Ascending aorta (tissue), 2 donors: ENCODE results near the gene ADAMTS15. TPM values are rescaled to one million over a fixed set of nuclear protein-coding genes. Genes with fewer than 3 reads are reported as not detected.

Source experiments
- DNase-seq, 2 donors: peaks; one replicate each; pipeline ENCODE4 v3.0.0-alpha.2; 2019; ENCODE audit warnings: low spot score in 2 of 2
- H3K27ac ChIP-seq, 2 donors: fragments of 200-600 bp; sonication (generic); one replicate each; pipeline ENCODE4 v1.5.1; 2016 to 2017; ENCODE audit warnings: mild to moderate bottlenecking in 1 of 2
- H3K27me3 ChIP-seq: fragments of 200-600 bp; sonication (generic); one replicate; pipeline ENCODE4 v1.5.1; 2017
- H3K36me3 ChIP-seq, 2 donors: fragments of 200-600 bp; sonication (generic); one replicate each; pipeline ENCODE4 v1.5.1; 2016
- H3K4me1 ChIP-seq, 2 donors: fragments of 200-600 bp; sonication (generic); one replicate each; pipeline ENCODE4 v1.5.1; 2016 to 2017; ENCODE audit warnings: mild to moderate bottlenecking in 1 of 2
- H3K4me3 ChIP-seq, 2 donors: fragments of 200-600 bp; sonication (generic); one replicate each; pipeline ENCODE4 v1.5.1; 2016 to 2017; ENCODE audit warnings: mild to moderate bottlenecking in 1 of 2
- H3K9me3 ChIP-seq, 2 donors: fragments of 200-600 bp; sonication (generic); one replicate each; pipeline ENCODE4 v1.5.1; 2016
- intact Hi-C: fragments of 100-400 bp; cut with DNase I; formaldehyde crosslinking; loops from one replicate; pipeline ENCODE4 v1.15.1; 2023
- total RNA-seq: library from RNA; depleted of rRNA; stranded (reverse); fragments of >200 nt; gene quantifications from one replicate; pipeline ENCODE4 v1.1.0, GENCODE V29; 2016
- TF ChIP-seq, protein P1 (sequence below), 3 experiments: fragments of 200-600 bp in 2 of 3; fragments of 450-650 bp in 1 of 3; sonication (generic) in 2 of 3; IDR thresholded peaks; one replicate each; pipeline ENCODE4 v1.5.1; 2016 to 2019; ENCODE audit warnings: antibody characterized with exemption in 3 of 3, mild to moderate bottlenecking in 1 of 3, moderate library complexity in 1 of 3

Gene ADAMTS15
- total RNA-seq, 1 donor from 2014 or later, result 20.4 TPM

DNA sequence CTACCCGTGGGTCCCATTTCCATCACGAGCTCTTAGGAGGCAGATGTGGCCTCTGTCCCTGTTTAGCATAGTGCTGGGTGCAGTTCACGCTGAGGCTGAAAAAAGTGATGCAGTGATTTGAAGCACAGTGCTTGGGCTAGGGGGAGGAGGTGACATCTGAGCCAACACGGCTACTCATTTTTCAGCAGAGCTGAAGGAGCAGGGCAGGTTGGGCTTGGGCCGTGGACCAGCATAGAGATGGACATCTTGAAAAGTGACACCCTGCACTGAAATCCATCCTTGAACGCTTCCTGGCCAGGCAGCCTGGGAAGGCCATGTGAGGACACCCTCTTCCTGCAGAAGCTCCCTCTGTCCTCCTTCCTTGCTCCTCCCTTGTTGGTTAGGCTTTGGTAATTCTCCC is 66.4 kb downstream of the ADAMTS15 start:
- intact Hi-C loops, result no loop called here
- DNase-seq, result no peak
- Histone ChIP-seq H3K9me3 (no peaks in the 10 kb centered on the region), H3K36me3 (no peaks in the 10 kb centered on the region), H3K4me3 (no peak overlapping the region), H3K4me1 (peaks cover 7 to 19% of the 10 kb centered on the region in 2 donors), H3K27me3 (no peaks in the 10 kb centered on the region), H3K27ac (no peak overlapping the region)
- TF ChIP-seq, protein P1, sequence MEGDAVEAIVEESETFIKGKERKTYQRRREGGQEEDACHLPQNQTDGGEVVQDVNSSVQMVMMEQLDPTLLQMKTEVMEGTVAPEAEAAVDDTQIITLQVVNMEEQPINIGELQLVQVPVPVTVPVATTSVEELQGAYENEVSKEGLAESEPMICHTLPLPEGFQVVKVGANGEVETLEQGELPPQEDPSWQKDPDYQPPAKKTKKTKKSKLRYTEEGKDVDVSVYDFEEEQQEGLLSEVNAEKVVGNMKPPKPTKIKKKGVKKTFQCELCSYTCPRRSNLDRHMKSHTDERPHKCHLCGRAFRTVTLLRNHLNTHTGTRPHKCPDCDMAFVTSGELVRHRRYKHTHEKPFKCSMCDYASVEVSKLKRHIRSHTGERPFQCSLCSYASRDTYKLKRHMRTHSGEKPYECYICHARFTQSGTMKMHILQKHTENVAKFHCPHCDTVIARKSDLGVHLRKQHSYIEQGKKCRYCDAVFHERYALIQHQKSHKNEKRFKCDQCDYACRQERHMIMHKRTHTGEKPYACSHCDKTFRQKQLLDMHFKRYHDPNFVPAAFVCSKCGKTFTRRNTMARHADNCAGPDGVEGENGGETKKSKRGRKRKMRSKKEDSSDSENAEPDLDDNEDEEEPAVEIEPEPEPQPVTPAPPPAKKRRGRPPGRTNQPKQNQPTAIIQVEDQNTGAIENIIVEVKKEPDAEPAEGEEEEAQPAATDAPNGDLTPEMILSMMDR (IDR thresholded peaks at IDR 0.05), result no peak

DNA sequence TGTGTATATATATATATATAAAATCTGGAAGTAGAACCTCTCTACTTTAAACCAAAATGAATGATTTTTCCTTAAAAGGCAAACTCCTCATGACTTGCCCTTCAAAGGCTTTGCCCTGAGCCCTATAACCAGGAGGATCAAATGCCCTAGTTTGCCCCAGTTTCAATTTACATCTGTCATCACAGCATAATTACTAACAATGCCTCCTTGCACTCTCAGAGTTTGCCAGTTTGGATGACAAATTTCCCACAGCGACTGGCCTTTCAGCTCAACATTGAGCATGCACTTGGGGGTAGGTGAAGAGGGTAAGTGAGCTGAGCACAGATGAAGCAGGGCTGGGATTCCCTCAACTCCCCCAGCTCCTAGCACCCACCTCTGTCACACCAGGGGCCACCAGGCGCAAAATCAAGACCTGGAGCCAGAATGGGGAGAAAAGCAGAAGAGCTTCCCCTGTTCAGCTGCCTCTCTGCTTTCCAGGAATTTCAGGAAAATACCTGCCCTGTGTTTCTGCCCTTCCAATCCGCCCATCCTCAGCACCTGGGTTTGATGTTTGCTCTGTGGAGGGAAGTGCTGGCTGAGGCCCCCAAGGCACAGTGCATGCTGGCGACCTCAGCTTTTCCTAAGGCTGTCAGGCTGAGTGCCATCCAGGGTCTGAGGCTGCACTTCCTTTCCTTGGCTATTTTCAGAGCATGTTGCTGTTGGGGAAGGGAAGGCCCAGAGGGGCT is 67.5 kb downstream of the ADAMTS15 start:
- H3K27me3 ChIP-seq, result no peaks in the 10 kb centered on the region
- TF ChIP-seq, protein P1 (IDR thresholded peaks at IDR 0.05), result no peak
- H3K4me3 ChIP-seq, result no peak overlapping the region
- H3K4me1 ChIP-seq, result peaks cover 0 to 7% of the 10 kb centered on the region in 2 donors
- H3K36me3 ChIP-seq, result no peaks in the 10 kb centered on the region
- intact Hi-C loops, result no loop called here
- no peak for DNase-seq
- H3K9me3 ChIP-seq, result no peaks in the 10 kb centered on the region
- no peak overlapping the region for H3K27ac ChIP-seq

DNA sequence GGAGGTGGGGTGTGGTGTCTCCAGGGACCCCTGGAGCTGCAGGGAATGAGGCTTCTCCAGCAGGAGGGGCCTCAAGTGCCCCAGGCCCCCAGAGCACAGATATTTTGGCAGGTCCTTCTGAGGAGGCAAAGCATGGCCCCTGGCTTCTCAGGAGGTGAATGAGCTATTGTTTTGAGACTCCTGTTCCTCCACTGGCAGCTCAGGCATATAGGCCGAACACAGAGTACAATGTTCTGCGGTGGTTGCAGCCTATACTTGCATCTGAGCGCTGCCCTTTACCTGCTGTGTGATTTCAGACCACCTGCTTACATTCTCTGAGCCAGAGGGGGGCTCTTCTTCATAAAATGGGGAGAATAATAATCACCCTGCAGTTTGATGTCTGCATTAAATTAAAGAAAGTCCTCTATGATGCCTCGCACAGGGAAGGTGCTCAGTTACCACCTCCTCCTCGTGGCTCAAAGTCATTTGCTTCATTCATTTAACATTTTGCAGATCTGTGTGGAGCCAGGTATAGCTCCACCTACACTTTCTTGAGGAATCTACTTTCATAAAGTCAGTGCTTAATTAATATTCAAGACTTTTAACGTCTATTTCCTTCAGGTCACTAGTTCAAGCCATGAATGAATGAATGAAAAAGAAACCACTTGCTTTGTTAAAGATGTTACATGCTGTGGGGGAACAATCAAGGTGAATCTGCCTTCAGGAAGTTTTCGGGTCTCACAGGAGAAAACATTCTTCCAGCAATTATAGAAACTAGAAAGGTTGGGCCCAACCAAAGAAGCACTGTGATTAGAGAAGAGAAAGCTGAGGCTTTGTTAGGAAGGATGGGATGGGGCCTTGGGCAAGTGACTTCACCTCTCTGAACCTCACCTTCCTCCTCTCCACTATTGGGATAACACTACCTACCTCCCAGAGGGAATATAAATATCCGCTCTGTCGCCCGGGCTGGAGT is 68.4 kb downstream of the ADAMTS15 start:
- intact Hi-C loops, result no loop called here
- H3K4me1 ChIP-seq, result peaks cover 0 to 7% of the 10 kb centered on the region in 2 donors
- no peaks in the 10 kb centered on the region for H3K27me3 ChIP-seq
- H3K4me3 ChIP-seq, result no peak overlapping the region
- TF ChIP-seq, protein P1 (IDR thresholded peaks at IDR 0.05), result no peak
- H3K27ac ChIP-seq, result no peak overlapping the region
- no peak for DNase-seq
- no peaks in the 10 kb centered on the region for H3K9me3 ChIP-seq
- no peaks in the 10 kb centered on the region for H3K36me3 ChIP-seq

DNA sequence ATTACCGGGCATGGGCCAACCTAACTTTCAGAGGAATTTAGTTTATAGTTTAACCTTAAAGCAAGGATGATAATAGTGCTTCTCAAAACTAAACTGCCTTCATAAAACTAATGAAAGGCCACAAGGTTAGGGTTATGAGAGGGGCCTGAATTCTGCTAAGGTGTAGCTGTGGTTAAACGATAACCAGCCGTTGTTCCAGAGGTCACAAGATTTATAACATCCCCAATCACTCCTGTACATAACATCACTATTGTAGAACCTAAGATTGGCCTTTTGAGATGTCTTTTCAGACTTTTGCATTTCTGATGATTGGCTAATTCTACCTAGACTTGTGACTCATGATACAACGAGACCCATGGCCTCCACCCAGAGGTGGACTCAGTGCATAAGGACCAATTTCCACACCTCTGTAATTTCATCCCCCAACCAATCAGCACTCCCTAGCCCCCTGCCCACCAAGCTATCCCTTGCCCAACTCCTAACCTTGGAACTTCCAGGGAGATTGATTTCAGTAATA is 69.8 kb downstream of the ADAMTS15 start:
- Histone ChIP-seq H3K4me1 (peaks cover 0 to 20% of the 10 kb centered on the region in 2 donors), H3K27me3 (no peaks in the 10 kb centered on the region), H3K27ac (no peak overlapping the region), H3K4me3 (no peak overlapping the region), H3K9me3 (no peaks in the 10 kb centered on the region), H3K36me3 (no peaks in the 10 kb centered on the region)
- TF ChIP-seq, protein P1 (IDR thresholded peaks at IDR 0.05), result no peak
- no peak for DNase-seq
- intact Hi-C loops, result no loop called here

DNA sequence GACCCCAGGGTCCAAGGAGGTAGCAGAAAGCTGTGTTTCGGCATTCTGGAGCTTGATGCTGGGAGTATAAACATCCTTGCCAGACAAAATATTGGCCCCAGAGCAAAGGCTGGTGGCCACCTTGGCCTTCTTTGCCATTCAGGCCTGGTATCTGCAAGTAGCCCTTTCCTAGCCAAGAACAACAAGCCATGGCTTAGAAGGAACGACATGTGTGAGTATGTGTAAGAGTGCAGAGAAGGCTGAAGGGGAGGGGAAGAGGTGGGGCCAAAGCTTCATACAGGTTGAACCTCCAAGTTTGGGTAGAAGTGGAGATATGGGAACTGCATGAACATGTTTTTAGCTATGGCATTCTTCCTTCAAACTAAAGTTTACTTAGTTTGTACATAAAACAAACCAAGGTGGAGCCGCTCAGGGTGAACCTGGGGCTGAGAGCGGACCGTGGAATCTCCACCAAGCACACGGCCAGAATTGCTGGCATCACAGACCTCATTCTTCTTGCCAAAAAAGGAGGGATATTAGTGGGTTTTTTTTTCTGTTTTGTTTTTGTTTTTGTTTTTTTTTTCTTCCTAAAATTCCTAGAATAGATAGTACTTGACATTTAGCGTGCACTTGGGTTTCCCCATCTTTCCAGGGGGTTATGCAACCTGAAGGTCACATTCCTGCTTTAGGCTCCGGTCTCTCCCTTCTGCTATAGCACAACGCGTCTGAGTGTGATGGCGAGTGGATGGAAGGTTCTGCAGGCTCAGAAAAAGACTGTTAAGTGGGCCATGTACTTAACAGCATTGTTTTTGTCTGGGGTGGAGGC is 70.9 kb downstream of the ADAMTS15 start:
- TF ChIP-seq, protein P1 (IDR thresholded peaks at IDR 0.05), result no peak
- DNase-seq, result no peak
- no peak overlapping the region for H3K27ac ChIP-seq
- no peaks in the 10 kb centered on the region for H3K27me3 ChIP-seq
- intact Hi-C loops, result no loop called here
- H3K36me3 ChIP-seq, result no peaks in the 10 kb centered on the region
- H3K9me3 ChIP-seq, result no peaks in the 10 kb centered on the region
- peaks cover 0 to 23% of the 10 kb centered on the region in 2 donors for H3K4me1 ChIP-seq
- H3K4me3 ChIP-seq, result no peak overlapping the region
